GM19043 (cell line): Measurements from ENCODE around the gene ADSS1.
"Not testable (repeated sequence)": the region's sequence is repeated elsewhere in the genome, so short reads cannot be mapped to it uniquely, and the experiment has no call there.

Source experiments
- ATAC-seq: cut with Tn5 transposase; IDR thresholded peaks from one replicate; pipeline ENCODE4 v1.9.1; 2021; ENCODE audit warnings: low read depth; ENCODE audit not compliant: unreplicated experiment

ADSS1 gene

GRCh38 chr14:104729176-104729834 lies 5.3 kb downstream of the ADSS1 start:
- not testable (repeated sequence) for ATAC-seq

DNA sequence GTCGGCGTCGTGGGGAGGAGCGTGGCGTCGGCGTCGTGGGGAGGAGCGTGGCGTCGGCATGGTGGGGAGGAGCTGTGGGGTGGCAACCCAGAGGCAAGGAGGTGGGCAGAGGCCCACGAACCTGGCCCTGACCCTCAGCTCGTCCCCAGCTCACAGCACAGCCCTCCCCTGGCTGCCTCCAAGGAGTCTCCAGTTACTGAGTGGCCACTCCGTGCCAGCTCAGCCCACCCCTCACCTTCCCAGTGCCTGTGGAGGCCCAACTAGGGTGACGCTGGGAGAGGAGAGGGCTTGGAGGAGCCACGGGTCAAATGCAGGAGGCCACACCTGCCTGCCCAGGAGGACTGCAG lies 5.8 kb downstream of the ADSS1 start:
- no peak for ATAC-seq

DNA sequence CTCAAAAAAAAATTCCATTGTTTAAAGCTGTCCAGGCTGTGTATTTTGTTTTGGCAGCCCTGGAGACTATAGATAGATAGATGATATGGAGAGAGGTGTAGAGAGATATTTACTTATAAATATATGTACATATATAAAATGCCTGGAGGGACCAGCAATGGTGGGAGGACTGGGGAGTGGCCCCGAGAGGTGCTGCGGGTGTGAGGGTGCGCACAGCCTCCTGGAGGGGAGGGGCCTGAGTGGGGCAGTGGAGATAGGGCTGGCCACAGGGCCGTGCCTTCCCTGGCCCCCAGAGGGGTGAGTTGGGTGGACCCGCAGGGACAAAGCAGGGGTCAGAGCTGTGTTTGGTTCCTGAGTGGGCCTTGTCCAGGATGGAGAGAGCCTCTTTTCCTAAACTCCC lies 6.5 kb downstream of the ADSS1 start:
- ATAC-seq: no peak

DNA sequence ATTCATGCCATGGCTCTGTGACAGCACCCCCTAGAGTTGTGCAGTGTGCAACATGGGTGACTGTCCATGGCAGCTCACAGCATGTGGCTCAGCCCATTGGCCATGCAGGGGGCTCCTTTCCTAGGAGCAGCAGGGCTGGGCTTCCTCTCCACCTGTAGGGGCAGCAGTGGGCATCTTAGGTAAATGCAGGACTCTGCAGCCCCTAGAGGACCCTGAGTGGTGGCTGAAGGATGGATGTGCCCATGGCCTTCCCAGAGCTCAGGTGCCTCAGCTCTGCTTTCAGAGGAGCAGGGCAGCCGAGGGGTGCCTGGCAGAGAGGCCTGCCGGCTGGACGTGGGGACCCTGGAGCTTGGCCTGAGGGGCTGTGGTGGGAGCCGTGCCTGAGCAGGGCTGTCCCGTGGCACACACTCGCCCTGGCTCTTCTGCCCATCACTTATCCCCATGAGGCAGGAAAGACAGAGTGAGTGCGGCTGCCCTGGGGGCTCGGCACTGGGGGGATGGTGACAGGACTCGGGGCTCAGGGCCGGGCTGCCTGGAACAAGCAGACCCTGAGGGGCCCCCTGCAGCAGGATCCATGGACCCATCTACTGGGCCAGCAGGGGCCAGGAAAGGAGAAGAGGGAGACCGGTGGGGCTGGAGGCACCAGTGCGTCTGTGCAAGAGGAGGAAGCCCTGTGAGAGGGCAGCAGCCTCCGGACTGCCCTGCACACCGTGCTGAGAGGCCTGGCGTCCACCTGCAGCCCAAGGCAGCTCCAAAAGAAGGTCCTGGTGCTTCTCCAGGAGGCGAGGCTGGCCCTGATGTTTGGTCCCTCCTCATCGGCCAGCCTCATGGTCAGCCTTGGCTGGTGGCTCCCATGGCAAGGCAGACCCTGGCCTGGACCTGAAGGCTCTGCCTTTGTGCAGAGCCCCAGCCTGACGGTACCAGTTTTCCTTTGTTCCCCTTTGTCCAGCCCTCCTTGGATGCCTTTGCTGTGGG lies 7.6 kb downstream of the ADSS1 start:
- no peak for ATAC-seq

DNA sequence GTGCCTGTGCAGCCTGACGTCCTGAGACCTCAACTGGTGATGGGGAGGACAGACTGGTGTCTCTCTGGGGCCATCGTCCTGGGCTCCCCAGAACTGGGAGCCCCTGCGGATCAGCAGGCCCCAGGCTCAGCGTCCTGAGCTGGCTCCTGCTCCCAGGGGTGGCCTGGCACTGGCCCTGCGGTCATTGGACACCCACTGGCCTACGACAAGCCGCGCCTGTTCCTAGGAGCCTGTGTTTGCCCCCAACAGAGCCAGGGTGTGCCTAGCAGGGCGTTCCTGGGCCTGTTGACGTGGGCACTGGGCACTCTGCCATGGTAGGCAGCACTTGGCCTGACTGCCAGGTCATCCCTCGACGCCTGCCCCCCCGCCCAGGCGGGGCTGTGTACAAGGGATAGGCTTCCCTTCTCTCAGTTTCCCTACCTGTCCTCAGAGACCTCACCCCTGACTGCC lies 8.4 kb downstream of the ADSS1 start:
- no peak for ATAC-seq

GRCh38 chr14:104732931-104733681 lies 9.1 kb downstream of the ADSS1 start:
- ATAC-seq: no peak

DNA sequence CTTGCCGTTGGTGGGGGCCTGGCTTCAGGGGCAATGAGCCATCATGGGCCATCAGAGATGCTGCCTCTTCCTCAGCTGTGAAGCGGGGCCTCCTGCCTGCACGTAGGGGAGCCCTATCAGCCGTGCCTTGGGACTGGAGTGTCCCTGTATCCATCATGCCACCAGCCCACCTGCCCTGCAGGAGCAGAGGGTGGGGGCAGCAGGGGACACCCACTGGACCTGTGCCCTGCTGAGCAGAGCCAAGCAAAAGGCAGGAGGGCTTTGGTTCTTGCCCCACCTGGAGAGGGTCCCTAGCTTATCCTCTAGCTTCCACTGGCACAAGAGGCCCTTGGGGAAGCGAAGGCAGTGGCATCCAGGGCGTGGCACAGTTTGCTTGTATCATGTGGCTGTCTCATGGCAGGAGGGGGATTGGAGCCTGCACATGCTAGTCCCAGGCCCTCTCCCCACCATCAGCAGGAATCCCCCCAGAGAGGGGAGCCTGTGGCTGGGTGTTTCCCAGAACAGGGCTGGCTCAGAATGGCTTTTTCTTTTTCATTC lies 10.1 kb downstream of the ADSS1 start:
- no peak for ATAC-seq

DNA sequence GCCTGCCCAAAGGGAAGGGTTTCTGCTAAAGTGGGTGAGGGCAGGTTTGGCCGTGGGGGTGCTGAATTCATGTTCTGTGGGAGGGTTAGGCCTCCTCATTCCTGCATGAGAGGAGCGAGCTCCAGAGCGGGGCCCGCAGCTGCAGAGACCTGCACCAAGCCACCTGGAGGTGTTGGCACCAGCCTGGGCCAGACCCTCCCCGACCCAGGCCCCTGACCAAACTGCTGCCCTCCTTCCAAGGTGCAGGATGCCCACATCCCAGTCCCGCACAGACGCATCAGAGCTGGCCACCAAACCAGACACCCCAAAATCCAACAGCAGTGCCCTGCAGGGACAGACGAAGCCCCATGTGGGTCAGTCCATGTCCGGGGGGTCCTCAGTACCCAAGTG lies 10.6 kb downstream of the ADSS1 start:
- no peak for ATAC-seq

- ATAC-seq: no peak
Measured at GRCh38 chr14:104734991-104735779, 11.2 kb downstream of the ADSS1 start.

- no peak for ATAC-seq
Measured at GRCh38 chr14:104735830-104736642, 12.0 kb downstream of the ADSS1 start.

DNA sequence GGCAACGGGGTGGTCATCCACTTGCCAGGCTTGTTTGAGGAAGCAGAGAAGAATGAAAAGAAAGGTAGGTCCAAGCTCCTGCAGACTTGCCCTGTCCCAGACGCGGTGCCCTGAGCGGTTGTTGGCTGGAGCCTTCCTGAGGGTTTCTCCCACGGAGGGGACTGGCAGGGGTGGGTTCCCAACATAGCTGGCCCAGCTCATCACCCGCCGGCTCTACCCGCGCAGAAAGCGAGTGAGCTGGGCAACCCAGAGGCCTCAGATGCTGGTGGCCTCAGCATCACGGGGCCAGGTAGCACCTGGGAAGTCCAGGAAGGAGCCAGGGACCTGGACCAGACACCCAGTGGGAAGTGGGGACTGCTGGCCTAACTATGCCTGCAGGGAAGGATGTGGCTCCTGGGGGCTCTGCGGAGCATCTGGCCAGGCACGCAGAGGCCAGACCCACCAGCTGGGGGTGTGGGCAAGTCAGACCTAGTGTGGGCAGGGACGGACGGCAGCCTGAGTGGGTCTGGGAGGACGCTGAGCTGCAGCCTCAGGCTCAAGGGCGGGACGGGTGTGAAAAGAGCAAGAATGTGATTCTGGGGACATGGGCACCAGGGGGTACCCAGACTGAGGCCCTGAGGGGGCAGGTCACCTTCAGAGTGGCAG lies 14.5 kb downstream of the ADSS1 start:
- ATAC-seq: no peak

- ATAC-seq: no peak
Measured at GRCh38 chr14:104739026-104739425, 15.0 kb downstream of the ADSS1 start.

DNA sequence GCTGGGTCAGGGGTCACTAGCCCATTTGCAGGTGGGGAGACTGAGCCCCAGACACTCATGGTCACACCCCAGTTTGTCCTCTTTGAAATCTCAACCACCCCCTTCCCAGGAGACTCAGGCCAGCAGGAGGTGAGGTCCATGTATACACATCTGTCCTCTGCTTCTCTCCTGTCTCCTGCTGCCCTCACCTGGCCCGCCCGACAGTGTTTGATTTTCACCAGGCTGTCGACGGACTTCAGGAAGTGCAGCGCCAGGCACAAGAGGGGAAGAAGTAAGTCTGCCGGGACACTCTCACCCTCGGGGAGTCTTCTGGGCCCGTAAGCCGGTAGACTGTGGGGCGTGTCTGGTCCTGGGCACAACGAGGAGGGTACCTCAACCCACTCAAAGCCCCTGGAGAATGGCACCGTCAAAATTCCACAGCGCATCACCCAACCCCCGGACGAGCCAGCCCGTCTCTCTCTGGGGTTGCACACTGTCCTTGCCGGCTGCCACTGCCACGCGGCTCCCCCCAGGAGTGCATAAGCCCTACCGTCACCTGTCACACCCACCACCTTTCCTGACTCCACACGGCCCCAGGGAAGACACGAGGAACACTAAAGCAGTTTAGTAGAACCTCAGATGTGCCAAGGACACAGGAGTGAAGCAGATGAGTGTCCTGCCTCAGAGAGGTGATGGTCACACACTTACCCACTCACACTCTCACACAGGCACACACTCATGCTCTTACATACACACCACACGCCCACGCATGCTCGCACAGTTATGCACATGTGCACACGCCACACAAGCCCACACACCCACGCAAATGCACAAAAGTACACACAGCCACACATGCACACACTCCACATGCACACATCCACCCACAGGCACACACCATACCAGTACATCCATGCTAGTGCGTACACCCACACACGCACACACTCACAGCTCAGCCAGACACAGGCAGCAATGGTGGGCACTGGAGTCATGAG lies 15.8 kb downstream of the ADSS1 start:
- no peak for ATAC-seq

DNA sequence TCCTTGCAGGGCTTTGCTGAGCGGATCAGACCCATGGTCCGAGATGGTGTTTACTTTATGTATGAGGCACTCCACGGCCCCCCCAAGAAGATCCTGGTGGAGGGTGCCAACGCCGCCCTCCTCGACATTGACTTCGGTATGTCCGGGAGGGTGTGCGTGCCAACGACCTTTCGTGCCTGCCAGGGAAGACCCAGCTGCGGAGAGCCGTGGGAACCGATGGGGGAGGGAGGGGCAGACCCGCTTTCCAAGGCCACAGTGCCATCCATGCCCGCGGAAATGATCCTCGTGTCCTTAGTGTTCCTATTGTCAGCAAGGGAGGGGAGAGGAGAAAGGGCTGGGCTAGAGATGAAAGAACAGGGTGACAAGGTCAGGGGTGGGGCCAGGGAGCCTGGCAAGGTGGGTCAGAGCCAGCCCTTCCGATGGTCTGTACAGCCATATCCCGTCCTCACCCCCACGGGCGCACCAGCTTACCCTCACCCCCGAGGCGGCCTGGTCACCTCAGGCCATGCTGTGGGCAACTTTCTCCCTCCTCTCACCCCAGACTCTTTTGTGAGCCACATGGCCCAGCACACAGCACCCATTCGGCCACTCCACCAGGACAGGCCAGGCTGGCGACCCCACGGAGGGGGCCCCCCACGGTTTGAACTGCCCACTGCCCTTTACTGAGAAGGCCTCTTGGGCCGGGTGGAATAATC lies 17.2 kb downstream of the ADSS1 start:
- no peak for ATAC-seq

GRCh38 chr14:104741803-104742251 lies 17.8 kb downstream of the ADSS1 start:
- no peak for ATAC-seq

- no peak for ATAC-seq
Measured at GRCh38 chr14:104742586-104743455, 18.8 kb downstream of the ADSS1 start.
